ENCODE measurements around the gene MACROD1. TPM values are rescaled to one million over a fixed set of nuclear protein-coding genes. Genes with fewer than 3 reads are reported as not detected.

The MACROD1 gene
- total RNA-seq, 1 donor from 2014 or later = 28.6 TPM

- Mint-ChIP-seq H3K9me3 (no peaks in the 10 kb centered on the region), H3K27ac (no peak overlapping the region), H3K4me3 (no peak overlapping the region), H3K27me3 (no peaks in the 10 kb centered on the region), H3K4me1 (no peaks in the 10 kb centered on the region), H3K36me3 (ENCODE audit: low read depth) (no peaks in the 10 kb centered on the region)
- no peak for DNase-seq
- intact Hi-C loops (cut with micrococcal nuclease) = no loop called here
These were observed 53.0 kb downstream of the MACROD1 start for GRCh38 chr11:64112771-64113461.

- Mint-ChIP-seq H3K27me3 (no peaks in the 10 kb centered on the region), H3K36me3 (ENCODE audit: low read depth) (no peaks in the 10 kb centered on the region), H3K4me1 (no peaks in the 10 kb centered on the region), H3K9me3 (no peaks in the 10 kb centered on the region), H3K27ac (no peak overlapping the region), H3K4me3 (no peak overlapping the region)
- no peak for DNase-seq
- intact Hi-C loops (cut with micrococcal nuclease) = no loop called here
These were observed 55.2 kb downstream of the MACROD1 start for GRCh38 chr11:64110465-64111375.

- H3K9me3 Mint-ChIP-seq = no peaks in the 10 kb centered on the region
- intact Hi-C loops (cut with micrococcal nuclease) = no loop called here
- H3K27ac Mint-ChIP-seq = no peak overlapping the region
These were observed 56.6 kb downstream of the MACROD1 start for GRCh38 chr11:64109332-64109731.

GRCh38 chr11:64107303-64107702 is 58.6 kb downstream of the MACROD1 start:
- Mint-ChIP-seq H3K9me3 (no peaks in the 10 kb centered on the region), H3K4me3 (no peak overlapping the region), H3K27ac (no peak overlapping the region), H3K27me3 (no peaks in the 10 kb centered on the region), H3K36me3 (ENCODE audit: low read depth) (no peaks in the 10 kb centered on the region), H3K4me1 (no peaks in the 10 kb centered on the region)
- DNase-seq = no peak
- intact Hi-C loops (cut with micrococcal nuclease) = no loop called here

More at GRCh38 chr11:64109332-64109731, 56.6 kb downstream of the MACROD1 start:
- no peaks in the 10 kb centered on the region for H3K36me3 Mint-ChIP-seq (ENCODE audit: low read depth)
- no peaks in the 10 kb centered on the region for H3K27me3 Mint-ChIP-seq
- H3K4me3 Mint-ChIP-seq = no peak overlapping the region
- no peak for DNase-seq
- H3K4me1 Mint-ChIP-seq = no peaks in the 10 kb centered on the region

GRCh38 chr11:64104632-64105031 is 61.3 kb downstream of the MACROD1 start:
- H3K4me3 Mint-ChIP-seq = no peak overlapping the region

GRCh38 chr11:64103277-64103985 is 62.5 kb downstream of the MACROD1 start:
- H3K4me3 Mint-ChIP-seq = no peak overlapping the region
- no peaks in the 10 kb centered on the region for H3K4me1 Mint-ChIP-seq
- H3K36me3 Mint-ChIP-seq (ENCODE audit: low read depth) = no peaks in the 10 kb centered on the region
- H3K27me3 Mint-ChIP-seq = no peaks in the 10 kb centered on the region
- intact Hi-C loops (cut with micrococcal nuclease) = no loop called here
- no peak overlapping the region for H3K27ac Mint-ChIP-seq
- DNase-seq = no peak
- no peaks in the 10 kb centered on the region for H3K9me3 Mint-ChIP-seq

More at GRCh38 chr11:64104632-64105031, 61.3 kb downstream of the MACROD1 start:
- no peaks in the 10 kb centered on the region for H3K27me3 Mint-ChIP-seq
- no peaks in the 10 kb centered on the region for H3K36me3 Mint-ChIP-seq (ENCODE audit: low read depth)
- no peak overlapping the region for H3K27ac Mint-ChIP-seq
- no peak for DNase-seq
- intact Hi-C loops (cut with micrococcal nuclease) = no loop called here
- no peaks in the 10 kb centered on the region for H3K4me1 Mint-ChIP-seq
- H3K9me3 Mint-ChIP-seq = no peaks in the 10 kb centered on the region

- H3K27me3 Mint-ChIP-seq = no peaks in the 10 kb centered on the region
These were observed 63.7 kb downstream of the MACROD1 start for GRCh38 chr11:64102005-64102738.

GRCh38 chr11:64101461-64101860 is 64.5 kb downstream of the MACROD1 start:
- H3K27ac Mint-ChIP-seq = no peak overlapping the region
- intact Hi-C loops (cut with micrococcal nuclease) = no loop called here
- no peaks in the 10 kb centered on the region for H3K27me3 Mint-ChIP-seq
- H3K36me3 Mint-ChIP-seq (ENCODE audit: low read depth) = no peaks in the 10 kb centered on the region
- no peaks in the 10 kb centered on the region for H3K9me3 Mint-ChIP-seq
- no peak overlapping the region for H3K4me3 Mint-ChIP-seq
- DNase-seq = no peak
- H3K4me1 Mint-ChIP-seq = no peaks in the 10 kb centered on the region

More at GRCh38 chr11:64102005-64102738, 63.7 kb downstream of the MACROD1 start:
- no peak for DNase-seq
- no peak overlapping the region for H3K4me3 Mint-ChIP-seq
- no peaks in the 10 kb centered on the region for H3K36me3 Mint-ChIP-seq (ENCODE audit: low read depth)
- no peak overlapping the region for H3K27ac Mint-ChIP-seq
- intact Hi-C loops (cut with micrococcal nuclease) = no loop called here
- no peaks in the 10 kb centered on the region for H3K9me3 Mint-ChIP-seq
- H3K4me1 Mint-ChIP-seq = no peaks in the 10 kb centered on the region

- intact Hi-C loops (cut with micrococcal nuclease) = no loop called here
- Mint-ChIP-seq H3K4me3 (no peak overlapping the region), H3K27ac (peak overlapping the region; percentile 36), H3K9me3 (no peaks in the 10 kb centered on the region), H3K36me3 (ENCODE audit: low read depth) (no peaks in the 10 kb centered on the region), H3K27me3 (no peaks in the 10 kb centered on the region), H3K4me1 (no peaks in the 10 kb centered on the region)
- DNase-seq = no peak
These were observed 65.0 kb downstream of the MACROD1 start for GRCh38 chr11:64100782-64101353.

GRCh38 chr11:64100360-64100759 is 65.6 kb downstream of the MACROD1 start:
- Mint-ChIP-seq H3K4me1 (no peaks in the 10 kb centered on the region), H3K4me3 (no peak overlapping the region), H3K36me3 (ENCODE audit: low read depth) (no peaks in the 10 kb centered on the region), H3K27me3 (no peaks in the 10 kb centered on the region), H3K27ac (no peak overlapping the region), H3K9me3 (no peaks in the 10 kb centered on the region)
- DNase-seq = no peak
- intact Hi-C loops (cut with micrococcal nuclease) = no loop called here

GRCh38 chr11:64099436-64099835 is 66.5 kb downstream of the MACROD1 start:
- intact Hi-C loops (cut with micrococcal nuclease) = no loop called here
- Mint-ChIP-seq H3K27ac (no peak overlapping the region), H3K9me3 (no peaks in the 10 kb centered on the region), H3K4me3 (no peak overlapping the region), H3K4me1 (no peaks in the 10 kb centered on the region), H3K36me3 (ENCODE audit: low read depth) (no peaks in the 10 kb centered on the region), H3K27me3 (no peaks in the 10 kb centered on the region)
- no peak for DNase-seq

- H3K9me3 Mint-ChIP-seq = no peaks in the 10 kb centered on the region
- no peaks in the 10 kb centered on the region for H3K4me1 Mint-ChIP-seq
- intact Hi-C loops (cut with micrococcal nuclease) = no loop called here
- no peaks in the 10 kb centered on the region for H3K36me3 Mint-ChIP-seq (ENCODE audit: low read depth)
- DNase-seq = no peak
- H3K27me3 Mint-ChIP-seq = no peaks in the 10 kb centered on the region
- no peak overlapping the region for H3K27ac Mint-ChIP-seq
- H3K4me3 Mint-ChIP-seq = no peak overlapping the region
These were observed 67.5 kb downstream of the MACROD1 start for GRCh38 chr11:64098318-64098831.

Data from activated CD4-positive, alpha-beta T cell treated with anti-CD3 and anti-CD28 coated beads, Interleukin-2, amount 10 ng/mL, durations not matched to agents 24 days and 14 days (primary cell).